GM23338 (cell line): ENCODE measurements around the gene HOXC9. TPM values are rescaled to one million over a fixed set of nuclear protein-coding genes. Genes with fewer than 3 reads are reported as not detected.

ENCODE experiments used
- ATAC-seq: fragments of 200-7000 bp; cut with Tn5 transposase; 3 replicates; pipeline ENCODE4 v1.9.1; 2020
- DNase-seq: peaks from one replicate; pipeline ENCODE4 v3.0.0-alpha.2; 2015; ENCODE audit warnings: low spot score
- H2AFZ ChIP-seq: fragments of 200-600 bp; sonication (generic); 2 replicates; pipeline ENCODE4 v1.8.0; 2016; ENCODE audit warnings: antibody characterized with exemption, mild to moderate bottlenecking, moderate library complexity
- H3F3A ChIP-seq: fragments of 200-600 bp; sonication (generic); replicated peaks from 2 replicates; pipeline ENCODE4 v1.8.0; 2017; ENCODE audit warnings: antibody characterized with exemption, mixed run types, low read depth
- H3K27ac ChIP-seq: fragments of 200-600 bp; sonication (generic); 2 replicates; pipeline ENCODE4 v1.6.1; 2016; ENCODE audit warnings: low read depth
- H3K27me3 ChIP-seq: fragments of 200-600 bp; sonication (generic); 2 replicates; pipeline ENCODE4 v1.8.0; 2016; ENCODE audit warnings: mild to moderate bottlenecking, mixed run types, moderate library complexity; ENCODE audit not compliant: insufficient read depth
- H3K36me3 ChIP-seq: fragments of 200-600 bp; sonication (generic); 2 replicates; pipeline ENCODE4 v1.8.0; 2016; ENCODE audit warnings: mild to moderate bottlenecking; ENCODE audit not compliant: insufficient read depth
- H3K4me1 ChIP-seq: fragments of 200-600 bp; sonication (generic); 2 replicates; pipeline ENCODE4 v1.8.0; 2016; ENCODE audit warnings: mild to moderate bottlenecking, moderate library complexity; ENCODE audit not compliant: insufficient read depth
- H3K4me2 ChIP-seq: fragments of 200-600 bp; sonication (generic); 2 replicates; pipeline ENCODE4 v1.7.1; 2017; ENCODE audit warnings: mixed run types
- H3K4me3 ChIP-seq: fragments of 200-600 bp; sonication (generic); 2 replicates; pipeline ENCODE4 v1.6.1; 2016; ENCODE audit warnings: mixed run types
- H3K79me2 ChIP-seq: fragments of 200-600 bp; sonication (generic); replicated peaks from 2 replicates; pipeline ENCODE4 v1.8.0; 2017; ENCODE audit warnings: mild to moderate bottlenecking; ENCODE audit not compliant: insufficient read depth
- H3K9me2 ChIP-seq: fragments of 200-600 bp; sonication (generic); 2 replicates; pipeline ENCODE4 v1.8.0; 2017; ENCODE audit not compliant: insufficient read depth
- H4K20me1 ChIP-seq: fragments of 200-600 bp; sonication (generic); replicated peaks from 2 replicates; pipeline ENCODE4 v1.8.0; 2017; ENCODE audit warnings: mild to moderate bottlenecking; ENCODE audit not compliant: insufficient read depth
- H3K27ac Mint-ChIP-seq: 2 replicates; pipeline ENCODE4 v1.8.0; 2020; ENCODE audit warnings: inconsistent platforms, mild to moderate bottlenecking, moderate library complexity, mixed read lengths
- H3K27me3 Mint-ChIP-seq: 3 replicates; pipeline ENCODE4 v1.8.0; 2022; ENCODE audit warnings: low read depth, mild to moderate bottlenecking, moderate library complexity, mixed read lengths, inconsistent platforms; ENCODE audit not compliant: insufficient read depth, poor library complexity
- H3K36me3 Mint-ChIP-seq: 3 replicates; pipeline ENCODE4 v1.8.0; 2021; ENCODE audit warnings: low read depth, mild to moderate bottlenecking, inconsistent platforms, moderate library complexity, mixed read lengths
- H3K4me1 Mint-ChIP-seq: 3 replicates; pipeline ENCODE4 v1.8.0; 2020; ENCODE audit warnings: mild to moderate bottlenecking, inconsistent platforms, mixed read lengths
- H3K4me3 Mint-ChIP-seq: 3 replicates; pipeline ENCODE4 v1.8.0; 2021; ENCODE audit warnings: moderate library complexity, mild to moderate bottlenecking, inconsistent platforms, mixed read lengths
- H3K9me3 Mint-ChIP-seq: 3 replicates; pipeline ENCODE4 v1.8.0; 2020; ENCODE audit warnings: moderate library complexity, mild to moderate bottlenecking, inconsistent platforms, mixed read lengths
- CREB1 ChIP-seq: fragments of 250-450 bp; sonication (Bioruptor Pico); IDR thresholded peaks from 2 replicates; pipeline ENCODE4 v1.5.0; 2020; ENCODE audit warnings: low read depth, mild to moderate bottlenecking, moderate library complexity
- CTCF ChIP-seq, 2 experiments: fragments of 200-600 bp in 1 of 2; sonication (generic) in 1 of 2; conservative IDR thresholded peaks; 2 replicates each; pipeline versions ENCODE4 v1.5.1 to v1.6.1; 2016 to 2017; ENCODE audit warnings: antibody characterized with exemption in 2 of 2, low read depth in 2 of 2, mild to moderate bottlenecking in 2 of 2, moderate library complexity in 1 of 2
- NANOG ChIP-seq: IDR thresholded peaks from 2 replicates; pipeline ENCODE4 v1.6.1; 2016; ENCODE audit warnings: antibody characterized with exemption, borderline replicate concordance
- POLR2AphosphoS5 ChIP-seq: IDR thresholded peaks from 2 replicates; pipeline ENCODE4 v1.6.1; 2016; ENCODE audit warnings: antibody characterized with exemption, low read depth
- REST ChIP-seq: IDR thresholded peaks from one replicate; pipeline ENCODE4 v1.6.1; 2018; ENCODE audit warnings: antibody characterized with exemption; ENCODE audit not compliant: unreplicated experiment
- STAT1 ChIP-seq: IDR thresholded peaks from one replicate; pipeline ENCODE4 v1.6.1; 2016; ENCODE audit warnings: antibody characterized with exemption; ENCODE audit not compliant: unreplicated experiment
- ZNF462 ChIP-seq: fragments of 250-450 bp; sonication (Bioruptor Pico); IDR thresholded peaks from 2 replicates; pipeline ENCODE4 v1.5.0; 2020; ENCODE audit warnings: mild to moderate bottlenecking, moderate library complexity
- polyA plus RNA-seq: library from polyadenylated mRNA; unstranded; fragments of >200 nt; fragmentation: Nextera tagmentation; extraction: Ambion mirVana; gene quantifications from 2 replicates; pipeline ENCODE4 v1.2.1, GENCODE V29; 2016
- total RNA-seq: library from RNA; depleted of rRNA; stranded (reverse); fragments of >200 nt; shearing (Covaris generic); gene quantifications from 2 replicates; pipeline ENCODE4 v1.2.3, GENCODE V29; 2014

Gene HOXC9
- total and polyA plus RNA-seq, 2 experiments from 2014 or later, result not detected

- Mint-ChIP-seq H3K4me1 (peaks cover 33% of the 10 kb centered on the region), H3K36me3 (no peaks in the 10 kb centered on the region; the same call in 2 of the 3 replicates), H3K4me3 (no peak overlapping the region), H3K9me3 (peaks cover 5% of the 10 kb centered on the region; the same call in 2 of the 3 replicates), H3K27me3 (peaks cover 100% of the 10 kb centered on the region), H3K27ac (no peak overlapping the region)
- Histone ChIP-seq H3K79me2 (no peaks in the 10 kb centered on the region), H3K4me3 (no peak overlapping the region), H3K4me2 (no peak overlapping the region), H4K20me1 (peaks cover 42% of the 10 kb centered on the region), H3K27ac (no peak overlapping the region), H3F3A (peaks cover 43% of the 10 kb centered on the region), H3K4me1 (peaks cover 44% of the 10 kb centered on the region), H2AFZ (no peak overlapping the region), H3K27me3 (peaks cover 98% of the 10 kb centered on the region), H3K36me3 (no peaks in the 10 kb centered on the region), H3K9me2 (no peaks in the 10 kb centered on the region)
- ATAC-seq, result no peak
- DNase-seq, result no peak
- TF ChIP-seq CTCF (conservative IDR thresholded peaks at IDR 0.05; ENCODE audit: low read depth in 2 of 2) (no peak), NANOG (no peak), STAT1 (no peak), POLR2AphosphoS5 (no peak), CREB1 (CRISPR knock-in tag) (no peak), REST (no peak), ZNF462 (CRISPR knock-in tag) (no peak)
Measured at GRCh38 chr12:53988541-53989226, 11.3 kb upstream of the HOXC9 start.
